Fibroblast of lung (primary cell): ENCODE results near the gene ABL1. TPM values are rescaled to one million over a fixed set of nuclear protein-coding genes. Genes with fewer than 3 reads are reported as not detected.

Source experiments
- DNase-seq, 2 donors: peaks; one replicate each; pipeline versions ENCODE4 v3.0.0 to v3.0.0-alpha.2; 2010; ENCODE audit warnings: low read depth in 2 of 2
- H2AFZ ChIP-seq: 2 replicates; pipeline ENCODE4 v1.5.1; 2012; ENCODE audit warnings: low read length, control low read depth, inconsistent platforms
- H3K27ac ChIP-seq: 2 replicates; pipeline ENCODE4 v1.5.1; 2011; ENCODE audit warnings: low read length, control low read depth; ENCODE audit not compliant: insufficient read depth
- H3K27me3 ChIP-seq: 2 replicates; pipeline ENCODE4 v1.5.1; 2011; ENCODE audit warnings: mild to moderate bottlenecking, low read length; ENCODE audit not compliant: control insufficient read depth, insufficient read depth
- H3K36me3 ChIP-seq: 2 replicates; pipeline ENCODE4 v1.5.1; 2011; ENCODE audit warnings: low read length; ENCODE audit not compliant: control insufficient read depth, insufficient read depth
- H3K4me1 ChIP-seq: 2 replicates; pipeline ENCODE4 v1.5.1; 2011; ENCODE audit warnings: low read length; ENCODE audit not compliant: control insufficient read depth, insufficient read depth; ENCODE audit errors: extremely low read depth
- H3K4me2 ChIP-seq: 2 replicates; pipeline ENCODE4 v1.5.1; 2011; ENCODE audit warnings: low read length, control low read depth; ENCODE audit not compliant: insufficient read depth; ENCODE audit errors: extremely low read depth
- H3K4me3 ChIP-seq, 4 experiments: fragments of 200-600 bp in 1 of 4; sonication (generic) in 1 of 4; replicated peaks in 1 of 4; 2 replicates each; pipeline ENCODE4 v1.5.1; 2011 to 2016; ENCODE audit warnings: low read length in 4 of 4, low read depth in 3 of 4, mild to moderate bottlenecking in 3 of 4, control low read depth in 2 of 4, inconsistent platforms in 1 of 4, mixed read lengths in 1 of 4; ENCODE audit not compliant: insufficient read depth in 1 of 4; ENCODE audit errors: control extremely low read depth in 1 of 4
- H3K79me2 ChIP-seq: 2 replicates; pipeline ENCODE4 v1.5.1; 2012; ENCODE audit warnings: mild to moderate bottlenecking, low read length, inconsistent platforms; ENCODE audit not compliant: control insufficient read depth, insufficient read depth
- H3K9ac ChIP-seq: 2 replicates; pipeline ENCODE4 v1.5.1; 2011; ENCODE audit warnings: mild to moderate bottlenecking, low read length, control low read depth; ENCODE audit not compliant: insufficient read depth
- H3K9me3 ChIP-seq: 2 replicates; pipeline ENCODE4 v1.5.1; 2012; ENCODE audit warnings: low read depth, low read length; ENCODE audit not compliant: control insufficient read depth, insufficient read depth
- H4K20me1 ChIP-seq: 2 replicates; pipeline ENCODE4 v1.5.1; 2011; ENCODE audit warnings: low read length; ENCODE audit not compliant: control insufficient read depth, insufficient read depth; ENCODE audit errors: extremely low read depth
- CTCF ChIP-seq, 2 donors: IDR thresholded peaks in 1 of 2; conservative IDR thresholded peaks in 1 of 2; 1 replicate in 1 of 2; 2 replicates in 1 of 2; pipeline ENCODE4 v1.5.1; 2011 to 2012; ENCODE audit warnings: low read length in 2 of 2, control low read depth in 1 of 2, inconsistent platforms in 1 of 2, low read depth in 1 of 2, mild to moderate bottlenecking in 1 of 2
- EZH2 ChIP-seq: IDR thresholded peaks from 2 replicates; pipeline ENCODE4 v1.5.1; 2012; ENCODE audit warnings: low read length, control low read depth, mild to moderate bottlenecking; ENCODE audit errors: missing control alignments
- polyA plus RNA-seq, 2 donors: library from polyadenylated mRNA; depleted of rRNA in 1 of 2; stranded (reverse) in 1 of 2; unstranded in 1 of 2; fragments of >200 nt; gene quantifications; 2 replicates each; pipeline ENCODE4 v1.2.1, GENCODE V29; 2011 to 2012; ENCODE audit warnings: missing spikeins in 1 of 2
- total RNA-seq: library from RNA; depleted of rRNA; stranded (reverse); fragments of >200 nt; gene quantifications from 2 replicates; pipeline ENCODE4 v1.2.1, GENCODE V29; 2014

Gene ABL1
- total and polyA plus RNA-seq, 2 donors (not counting 1 experiment from before 2014, with no cell fraction given) = 46.6 to 65.4 TPM

GRCh38 chr9:130837002-130837511, 2.0 kb downstream of the ABL1 start:
- Histone ChIP-seq H3K27me3 (no peaks in the 10 kb centered on the region), H3K4me2 (peak overlapping the region; percentile 99), H3K27ac (peak overlapping the region; percentile 98), H3K4me3 (peak overlapping the region; percentile 73 to 99 (median 87)), H3K9me3 (no peaks in the 10 kb centered on the region), H4K20me1 (no peaks in the 10 kb centered on the region), H3K9ac (peak overlapping the region; percentile 68), H3K79me2 (peaks cover 79% of the 10 kb centered on the region), H2AFZ (no peak overlapping the region), H3K36me3 (no peaks in the 10 kb centered on the region), H3K4me1 (peaks cover 32% of the 10 kb centered on the region)
- TF ChIP-seq EZH2 (no peak), CTCF (conservative IDR thresholded peaks at IDR 0.05 in 1 of 2, IDR thresholded peaks at IDR 0.05 in 1 of 2; ENCODE audit: low read depth in 1 of 2, low read length in 2 of 2) (no peak)
- peak; percentile 62 for DNase-seq

DNA sequence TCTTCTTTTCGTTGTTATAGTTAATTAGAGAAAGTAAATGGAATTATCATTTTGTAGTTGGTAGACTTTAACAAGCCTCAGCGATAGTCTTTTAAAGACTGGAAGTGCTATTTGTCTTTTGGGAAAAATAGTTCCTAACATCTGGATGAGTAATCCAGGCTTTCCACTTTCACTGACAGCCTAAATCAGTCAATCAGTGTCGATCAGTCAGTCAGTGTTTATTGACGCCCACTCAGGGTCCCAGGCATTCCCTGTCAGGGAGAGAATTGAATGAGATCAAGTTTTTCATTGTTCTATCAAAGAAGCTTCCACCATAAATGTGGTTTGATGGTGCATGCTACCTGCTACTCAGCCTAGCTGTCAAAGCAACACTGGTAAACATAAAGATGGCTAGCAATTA, 2.6 kb downstream of the ABL1 start:
- H3K79me2 ChIP-seq = peaks cover 85% of the 10 kb centered on the region
- no peaks in the 10 kb centered on the region for H4K20me1 ChIP-seq
- no peak for DNase-seq
- H3K9me3 ChIP-seq = no peaks in the 10 kb centered on the region
- H3K9ac ChIP-seq = peak overlapping the region; percentile 68
- no peak for TF ChIP-seq EZH2
- TF ChIP-seq CTCF (conservative IDR thresholded peaks at IDR 0.05 in 1 of 2, IDR thresholded peaks at IDR 0.05 in 1 of 2; ENCODE audit: low read depth in 1 of 2, low read length in 2 of 2) = no peak
- peak overlapping the region; percentile 99 for H3K4me2 ChIP-seq
- H2AFZ ChIP-seq = no peak overlapping the region
- H3K27ac ChIP-seq = peak overlapping the region; percentile 98
- H3K4me3 ChIP-seq = peak overlapping the region; percentile 73 to 99 (median 87)
- peaks cover 37% of the 10 kb centered on the region for H3K4me1 ChIP-seq
- H3K36me3 ChIP-seq = no peaks in the 10 kb centered on the region
- no peaks in the 10 kb centered on the region for H3K27me3 ChIP-seq

GRCh38 chr9:130839132-130840111, 4.4 kb downstream of the ABL1 start:
- H3K4me1 ChIP-seq = peaks cover 42% of the 10 kb centered on the region
- no peak for TF ChIP-seq CTCF (conservative IDR thresholded peaks at IDR 0.05 in 1 of 2, IDR thresholded peaks at IDR 0.05 in 1 of 2; ENCODE audit: low read depth in 1 of 2, low read length in 2 of 2)
- no peak for TF ChIP-seq EZH2
- DNase-seq = no peak
- H3K9ac ChIP-seq = no peak overlapping the region
- no peaks in the 10 kb centered on the region for H3K27me3 ChIP-seq
- peak overlapping the region in 3 of 4 experiments; percentile 6 to 91 (median 9) for H3K4me3 ChIP-seq
- peak overlapping the region; percentile 87 for H3K4me2 ChIP-seq
- H3K9me3 ChIP-seq = no peaks in the 10 kb centered on the region
- no peaks in the 10 kb centered on the region for H3K36me3 ChIP-seq
- peak overlapping the region; percentile 63 for H3K27ac ChIP-seq
- H3K79me2 ChIP-seq = peaks cover 92% of the 10 kb centered on the region
- H2AFZ ChIP-seq = no peak overlapping the region
- no peaks in the 10 kb centered on the region for H4K20me1 ChIP-seq
